Effector CD8-positive, alpha-beta T cell (primary cell): ENCODE data around the gene GXYLT2.
"Not testable (repeated sequence)": the region's sequence is repeated elsewhere in the genome, so short reads cannot be mapped to it uniquely, and the experiment has no call there.

Source experiments
- DNase-seq: peaks from one replicate; lab custom pipeline; 2025; lab: John Stamatoyannopoulos, UW

GXYLT2 gene

GRCh38 chr3:72892081-72892775 is 4.4 kb downstream of the GXYLT2 start:
- no peak for DNase-seq

GRCh38 chr3:72892870-72893269 is 5.0 kb downstream of the GXYLT2 start:
- no peak for DNase-seq

GRCh38 chr3:72894976-72895552 is 7.2 kb downstream of the GXYLT2 start:
- DNase-seq = no peak

- DNase-seq = no peak
Observed at GRCh38 chr3:72896996-72897757, 9.3 kb downstream of the GXYLT2 start.

- no peak for DNase-seq
Observed at GRCh38 chr3:72897758-72898007, 9.8 kb downstream of the GXYLT2 start.

- no peak for DNase-seq
Observed at GRCh38 chr3:72899349-72899765, 11.5 kb downstream of the GXYLT2 start.

- DNase-seq = no peak
Observed at GRCh38 chr3:72900048-72900447, 12.2 kb downstream of the GXYLT2 start.

- DNase-seq = no peak
Observed at GRCh38 chr3:72901840-72902239, 14.0 kb downstream of the GXYLT2 start.

- DNase-seq = no peak
Observed at GRCh38 chr3:72903004-72903403, 15.2 kb downstream of the GXYLT2 start.

GRCh38 chr3:72904163-72904562 is 16.3 kb downstream of the GXYLT2 start:
- no peak for DNase-seq

GRCh38 chr3:72906154-72906553 is 18.3 kb downstream of the GXYLT2 start:
- no peak for DNase-seq

- DNase-seq = no peak
Observed at GRCh38 chr3:72907131-72907711, 19.4 kb downstream of the GXYLT2 start.

- DNase-seq = no peak
Observed at GRCh38 chr3:72907731-72908620, 20.1 kb downstream of the GXYLT2 start.

GRCh38 chr3:72909591-72909990 is 21.7 kb downstream of the GXYLT2 start:
- no peak for DNase-seq

- no peak for DNase-seq
Observed at GRCh38 chr3:72912532-72912931, 24.7 kb downstream of the GXYLT2 start.

- DNase-seq = no peak
Observed at GRCh38 chr3:72914383-72914782, 26.5 kb downstream of the GXYLT2 start.

- no peak for DNase-seq
Observed at GRCh38 chr3:72916250-72916649, 28.4 kb downstream of the GXYLT2 start.

- no peak for DNase-seq
Observed at GRCh38 chr3:72919520-72919919, 31.7 kb downstream of the GXYLT2 start.

- DNase-seq = no peak
Observed at GRCh38 chr3:72924055-72924454, 36.2 kb downstream of the GXYLT2 start.

- DNase-seq = not testable (repeated sequence)
Observed at GRCh38 chr3:72928781-72929735, 41.2 kb downstream of the GXYLT2 start.

GRCh38 chr3:72930754-72931153 is 42.9 kb downstream of the GXYLT2 start:
- no peak for DNase-seq
